DMS153 (cell line): ENCODE measurements around the gene RALBP1.
A peak's percentile ranks its signal among the peaks of the same experiment; 100 is the strongest.

Source experiments
- DNase-seq: peaks from one replicate; lab custom pipeline; 2025; lab: John Stamatoyannopoulos, UW

Gene RALBP1

GRCh38 chr18:9550429-9550828 is 75.1 kb downstream of the RALBP1 start:
- DNase-seq: no peak

- DNase-seq: no peak
These were observed 76.9 kb downstream of the RALBP1 start for GRCh38 chr18:9552191-9552590.

GRCh38 chr18:9552616-9553015 is 77.3 kb downstream of the RALBP1 start:
- no peak for DNase-seq

- no peak for DNase-seq
These were observed 82.1 kb downstream of the RALBP1 start for GRCh38 chr18:9557250-9557943.

- no peak for DNase-seq
These were observed 83.2 kb downstream of the RALBP1 start for GRCh38 chr18:9558387-9559064.

GRCh38 chr18:9559253-9559652 is 83.9 kb downstream of the RALBP1 start:
- no peak for DNase-seq

GRCh38 chr18:9561759-9562158 is 86.4 kb downstream of the RALBP1 start:
- DNase-seq: no peak

- DNase-seq: no peak
These were observed 87.3 kb downstream of the RALBP1 start for GRCh38 chr18:9562584-9562983.

GRCh38 chr18:9563331-9563730 is 88.0 kb downstream of the RALBP1 start:
- no peak for DNase-seq

GRCh38 chr18:9565407-9565806 is 90.1 kb downstream of the RALBP1 start:
- DNase-seq: no peak

- DNase-seq: no peak
These were observed 92.9 kb downstream of the RALBP1 start for GRCh38 chr18:9568186-9568585.

- no peak for DNase-seq
These were observed 93.9 kb downstream of the RALBP1 start for GRCh38 chr18:9569178-9569577.

- DNase-seq: no peak
These were observed 94.9 kb downstream of the RALBP1 start for GRCh38 chr18:9570255-9570654.

- DNase-seq: no peak
These were observed 96.2 kb downstream of the RALBP1 start for GRCh38 chr18:9571546-9571945.

- no peak for DNase-seq
These were observed 99.3 kb downstream of the RALBP1 start for GRCh38 chr18:9574473-9575115.

- DNase-seq: peak; percentile 54
These were observed 100.2 kb downstream of the RALBP1 start for GRCh38 chr18:9575558-9575957.

GRCh38 chr18:9577361-9577760 is 102.0 kb downstream of the RALBP1 start:
- no peak for DNase-seq

- no peak for DNase-seq
These were observed 103.0 kb downstream of the RALBP1 start for GRCh38 chr18:9578306-9578705.

- no peak for DNase-seq
These were observed 106.4 kb downstream of the RALBP1 start for GRCh38 chr18:9581667-9582066.

- DNase-seq: no peak
These were observed 111.5 kb downstream of the RALBP1 start for GRCh38 chr18:9586814-9587213.
